Endothelial cell of umbilical vein (primary cell): Measurements from ENCODE around the gene C11orf71. TPM values are rescaled to one million over a fixed set of nuclear protein-coding genes. Genes with fewer than 3 reads are reported as not detected.

ENCODE experiments used
- BruUV-seq: library from RNA; stranded (reverse); fragments of 400-500 nt; replicated peaks from 2 replicates; lab custom pipeline; 2021; lab: Mats Ljungman, UMichigan
- CTCF ChIA-PET: fragments of 300-600, 350-600 bp; sonication (Branson Sonifier 250); formaldehyde crosslinking; loops from one replicate; lab custom pipeline; 2021; ENCODE audit warnings: antibody characterized with exemption, inconsistent platforms; lab: Charles Lee
- POLR2A ChIA-PET: fragments of 300-600, 350-600 bp; sonication (Branson Sonifier 250); formaldehyde crosslinking; loops from one replicate; lab custom pipeline; 2021; ENCODE audit warnings: antibody characterized with exemption, inconsistent platforms; lab: Charles Lee
- DNase-seq: peaks from one replicate; pipeline ENCODE4 v3.0.0-alpha.2; 2011; ENCODE audit warnings: low read depth, low spot score
- FAIRE-seq: peaks from 2 replicates; lab custom pipeline; 2011; peaks lifted over from hg19 to GRCh38; lab: Jason Lieb, UNC
- H2AFZ ChIP-seq: 2 replicates; pipeline ENCODE4 v1.6.0; 2012; ENCODE audit warnings: low read depth, low read length, control low read depth, inconsistent platforms
- H3K27ac ChIP-seq: 2 replicates; pipeline ENCODE4 v1.5.1; 2011; ENCODE audit warnings: low read depth, mild to moderate bottlenecking, control low read depth, low read length, moderate library complexity; ENCODE audit not compliant: insufficient read depth
- H3K27me3 ChIP-seq, 2 experiments: 2 replicates each; pipeline versions ENCODE4 v1.6.0 to v1.6.1; 2011; ENCODE audit warnings: low read length in 2 of 2, mixed read lengths in 1 of 2; ENCODE audit not compliant: control insufficient read depth in 2 of 2, insufficient read depth in 2 of 2
- H3K36me3 ChIP-seq, 2 experiments: 2 replicates in 1 of 2; 3 replicates in 1 of 2; pipeline ENCODE4 v1.5.1; 2011; ENCODE audit warnings: low read length in 2 of 2, mild to moderate bottlenecking in 1 of 2, moderate library complexity in 1 of 2; ENCODE audit not compliant: control insufficient read depth in 2 of 2, insufficient read depth in 2 of 2; ENCODE audit errors: extremely low read depth in 1 of 2
- H3K4me1 ChIP-seq: 3 replicates; pipeline ENCODE4 v1.5.1; 2011; ENCODE audit warnings: mild to moderate bottlenecking, low read length; ENCODE audit not compliant: control insufficient read depth, insufficient read depth; ENCODE audit errors: extremely low read depth
- H3K4me2 ChIP-seq: 2 replicates; pipeline ENCODE4 v1.6.1; 2011; ENCODE audit warnings: low read length, control low read depth, mixed read lengths; ENCODE audit not compliant: insufficient read depth
- H3K4me3 ChIP-seq, 3 experiments: fragments of 200-600 bp in 1 of 3; sonication (generic), shearing (Covaris generic) in 1 of 3; replicated peaks in 1 of 3; 2 replicates each; pipeline ENCODE4 v1.5.1; 2011 to 2016; ENCODE audit warnings: control low read depth in 3 of 3, low read length in 3 of 3, mild to moderate bottlenecking in 2 of 3, inconsistent platforms in 1 of 3, low read depth in 1 of 3, moderate library complexity in 1 of 3; ENCODE audit not compliant: insufficient read depth in 1 of 3
- H3K79me2 ChIP-seq: 2 replicates; pipeline ENCODE4 v1.6.0; 2012; ENCODE audit warnings: low read length, inconsistent platforms; ENCODE audit not compliant: control insufficient read depth, insufficient read depth
- H3K9ac ChIP-seq: replicated peaks from 2 replicates; pipeline ENCODE3; 2011; ENCODE audit warnings: low read length, control low read depth; ENCODE audit not compliant: insufficient read depth; ENCODE audit errors: extremely low read depth
- H3K9me1 ChIP-seq: replicated peaks from 3 replicates; pipeline ENCODE4 v1.6.0; 2011; ENCODE audit warnings: mild to moderate bottlenecking, low read length; ENCODE audit not compliant: control insufficient read depth, insufficient read depth; ENCODE audit errors: extremely low read depth
- H3K9me3 ChIP-seq: replicated peaks from 2 replicates; pipeline ENCODE4 v1.5.1; 2012; ENCODE audit warnings: low read length, inconsistent platforms; ENCODE audit not compliant: control insufficient read depth, insufficient read depth
- H4K20me1 ChIP-seq: replicated peaks from 2 replicates; pipeline ENCODE3; 2011; ENCODE audit warnings: mild to moderate bottlenecking, low read length; ENCODE audit not compliant: control insufficient read depth, insufficient read depth; ENCODE audit errors: extremely low read depth
- EZH2 ChIP-seq: IDR thresholded peaks from 2 replicates; pipeline ENCODE4 v1.6.1; 2012; ENCODE audit warnings: borderline replicate concordance, low read depth, mild to moderate bottlenecking, moderate library complexity, low read length, inconsistent platforms; ENCODE audit not compliant: severe bottlenecking
- FOS ChIP-seq: IDR thresholded peaks from 2 replicates; pipeline ENCODE4 v1.6.1; 2011; ENCODE audit warnings: mild to moderate bottlenecking, low read length, moderate library complexity, borderline replicate concordance; ENCODE audit not compliant: insufficient read depth
- GATA2 ChIP-seq: IDR thresholded peaks from 2 replicates; pipeline ENCODE4 v1.7.0; 2011; ENCODE audit warnings: low read depth, mild to moderate bottlenecking, moderate library complexity, mixed read lengths, low read length; ENCODE audit not compliant: insufficient read length, insufficient read depth
- JUN ChIP-seq: IDR thresholded peaks from 2 replicates; pipeline ENCODE4 v1.6.1; 2011; ENCODE audit warnings: borderline replicate concordance, low read depth; ENCODE audit not compliant: insufficient read length, insufficient read depth
- MYC ChIP-seq: IDR thresholded peaks from one replicate; pipeline ENCODE4 v1.6.1; 2011; ENCODE audit warnings: mild to moderate bottlenecking, low read depth, low read length
- POLR2A ChIP-seq: IDR thresholded peaks from 2 replicates; pipeline ENCODE4 v1.6.1; 2012; ENCODE audit warnings: low read depth, mild to moderate bottlenecking, control low read depth, low read length
- POLR2AphosphoS5 ChIP-seq: IDR thresholded peaks from 2 replicates; pipeline ENCODE4 v1.6.1; 2012; ENCODE audit warnings: low read depth, mild to moderate bottlenecking, control low read depth, low read length, moderate library complexity; ENCODE audit not compliant: insufficient read depth
- dilution Hi-C: fragments of 300-500 bp; cut with MboI; formaldehyde crosslinking; loops from one replicate; pipeline ENCODE4 v1.15.0; 2019; ENCODE audit warnings: low sequenced_read_pairs; ENCODE audit not compliant: extremely low pct_ligation_motif_present
- intact Hi-C: fragments of 100-400 bp; cut with micrococcal nuclease; formaldehyde crosslinking; loops from one replicate; pipeline ENCODE4 v1.10.0; 2022
- polyA plus RNA-seq, 4 experiments: library from polyadenylated mRNA; depleted of rRNA in 3 of 4; stranded (reverse) in 3 of 4; unstranded in 1 of 4; fragments of >200 nt; gene quantifications; 2 replicates each; pipeline versions ENCODE4 v1.2.1 to v1.2.3, GENCODE V29; 2011 to 2012; ENCODE audit warnings: missing spikeins in 1 of 4
- total RNA-seq: library from RNA; stranded (reverse); gene quantifications from 2 replicates; pipeline ENCODE4 v1.2.3, GENCODE V29; 2021
- TF ChIP-seq, protein P1 (sequence below), 2 donors: IDR thresholded peaks; 1 replicate in 1 of 2; 2 replicates in 1 of 2; pipeline ENCODE4 v1.5.1; 2011; ENCODE audit warnings: low read length in 2 of 2, mild to moderate bottlenecking in 2 of 2, moderate library complexity in 2 of 2, control low read depth in 1 of 2, inconsistent platforms in 1 of 2, low read depth in 1 of 2; ENCODE audit not compliant: insufficient read depth in 1 of 2; ENCODE audit errors: extremely low read depth in 1 of 2
- TF ChIP-seq, protein P2 (sequence below): IDR thresholded peaks from 2 replicates; pipeline ENCODE4 v1.6.1; 2011; ENCODE audit not compliant: insufficient read depth, insufficient read length

Gene C11orf71
- total and polyA plus RNA-seq, 2 donors (not counting 3 experiments of a cell fraction or from before 2014, with no cell fraction given), result 4.0 to 6.9 TPM

DNA sequence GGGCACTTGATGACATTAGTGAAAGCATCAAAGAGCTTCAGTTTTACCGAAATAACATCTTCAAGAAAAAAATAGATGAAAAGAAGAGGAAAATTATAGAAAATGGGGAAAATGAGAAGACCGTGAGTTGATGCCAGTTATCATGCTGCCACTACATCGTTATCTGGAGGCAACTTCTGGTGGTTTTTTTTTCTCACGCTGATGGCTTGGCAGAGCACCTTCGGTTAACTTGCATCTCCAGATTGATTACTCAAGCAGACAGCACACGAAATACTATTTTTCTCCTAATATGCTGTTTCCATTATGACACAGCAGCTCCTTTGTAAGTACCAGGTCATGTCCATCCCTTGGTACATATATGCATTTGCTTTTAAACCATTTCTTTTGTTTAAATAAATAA is 49.5 kb upstream of the C11orf71 start:
- Histone ChIP-seq H3K79me2 (peaks cover 30% of the 10 kb centered on the region), H3K4me1 (no peaks in the 10 kb centered on the region), H2AFZ (no peak overlapping the region), H3K9ac (no peak overlapping the region), H3K36me3 (peaks cover 12 to 22% of the 10 kb centered on the region in 2 experiments), H3K27me3 (no peaks in the 10 kb centered on the region), H3K9me3 (no peaks in the 10 kb centered on the region), H3K4me3 (no peak overlapping the region), H3K4me2 (no peak overlapping the region), H4K20me1 (no peaks in the 10 kb centered on the region), H3K27ac (no peak overlapping the region), H3K9me1 (no peaks in the 10 kb centered on the region)
- peak; percentile 8 for DNase-seq
- no TSS peak for BruUV-seq
- intact Hi-C loops (no loop called here), dilution Hi-C loops (no loop called here)
- CTCF ChIA-PET, result interaction anchor here (0.8 to 1.3 kb wide), 3 partner anchors 9 to 109 kb away, joined by 3 to 4 read pairs (median 3); no protein-coding TSS in a partner anchor
- no peak for FAIRE-seq
- TF ChIP-seq FOS (no peak), POLR2AphosphoS5 (no peak), EZH2 (no peak)
- POLR2A ChIA-PET, result no interaction called here

DNA sequence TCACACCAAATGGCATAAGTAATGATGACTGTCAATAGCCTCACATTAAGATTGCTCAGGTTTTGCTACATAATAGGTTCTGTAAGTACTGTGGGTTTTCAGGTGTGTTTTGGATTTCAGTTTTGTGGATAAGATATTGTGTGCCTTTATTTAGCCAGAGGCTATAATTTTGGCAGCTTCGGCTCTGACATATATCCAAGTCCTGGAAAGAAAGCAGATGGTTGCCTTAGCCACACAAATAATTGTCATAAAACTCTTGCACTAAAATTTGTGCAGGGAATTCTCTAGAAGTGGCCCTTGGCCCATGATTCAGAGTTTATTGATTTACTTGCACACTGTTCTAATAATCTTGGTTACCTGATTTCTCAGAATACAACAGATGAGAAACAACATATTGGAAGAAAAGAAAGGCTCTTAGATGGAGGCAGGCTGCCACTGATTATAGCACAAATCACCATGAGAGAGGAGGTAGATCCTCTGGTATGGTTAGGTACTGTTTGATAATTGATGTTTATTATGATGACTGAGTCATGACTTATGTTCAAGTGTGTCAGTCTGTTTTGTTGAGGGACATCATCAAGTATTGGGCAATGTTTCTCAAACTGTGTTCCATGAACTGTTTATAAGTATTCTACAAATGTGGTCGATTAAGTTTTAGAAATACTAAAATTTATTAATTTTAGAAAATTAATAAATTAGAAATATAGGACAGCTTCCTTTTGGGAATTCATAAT is 48.6 kb upstream of the C11orf71 start:
- H4K20me1 ChIP-seq, result no peaks in the 10 kb centered on the region
- no peak overlapping the region for H3K9ac ChIP-seq
- no peak overlapping the region for H2AFZ ChIP-seq
- no peak overlapping the region for H3K4me3 ChIP-seq
- peaks cover 40% of the 10 kb centered on the region for H3K79me2 ChIP-seq
- H3K27me3 ChIP-seq, result no peaks in the 10 kb centered on the region
- no peaks in the 10 kb centered on the region for H3K9me1 ChIP-seq
- dilution Hi-C loops, result no loop called here
- H3K9me3 ChIP-seq, result no peaks in the 10 kb centered on the region
- TF ChIP-seq, protein P1, sequence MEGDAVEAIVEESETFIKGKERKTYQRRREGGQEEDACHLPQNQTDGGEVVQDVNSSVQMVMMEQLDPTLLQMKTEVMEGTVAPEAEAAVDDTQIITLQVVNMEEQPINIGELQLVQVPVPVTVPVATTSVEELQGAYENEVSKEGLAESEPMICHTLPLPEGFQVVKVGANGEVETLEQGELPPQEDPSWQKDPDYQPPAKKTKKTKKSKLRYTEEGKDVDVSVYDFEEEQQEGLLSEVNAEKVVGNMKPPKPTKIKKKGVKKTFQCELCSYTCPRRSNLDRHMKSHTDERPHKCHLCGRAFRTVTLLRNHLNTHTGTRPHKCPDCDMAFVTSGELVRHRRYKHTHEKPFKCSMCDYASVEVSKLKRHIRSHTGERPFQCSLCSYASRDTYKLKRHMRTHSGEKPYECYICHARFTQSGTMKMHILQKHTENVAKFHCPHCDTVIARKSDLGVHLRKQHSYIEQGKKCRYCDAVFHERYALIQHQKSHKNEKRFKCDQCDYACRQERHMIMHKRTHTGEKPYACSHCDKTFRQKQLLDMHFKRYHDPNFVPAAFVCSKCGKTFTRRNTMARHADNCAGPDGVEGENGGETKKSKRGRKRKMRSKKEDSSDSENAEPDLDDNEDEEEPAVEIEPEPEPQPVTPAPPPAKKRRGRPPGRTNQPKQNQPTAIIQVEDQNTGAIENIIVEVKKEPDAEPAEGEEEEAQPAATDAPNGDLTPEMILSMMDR (IDR thresholded peaks at IDR 0.05; ENCODE audit: extremely low read depth in 1 of 2, insufficient read depth in 1 of 2, low read depth in 1 of 2, low read length in 2 of 2), result no peak
- TF ChIP-seq EZH2, result no peak
- TF ChIP-seq, protein P2, sequence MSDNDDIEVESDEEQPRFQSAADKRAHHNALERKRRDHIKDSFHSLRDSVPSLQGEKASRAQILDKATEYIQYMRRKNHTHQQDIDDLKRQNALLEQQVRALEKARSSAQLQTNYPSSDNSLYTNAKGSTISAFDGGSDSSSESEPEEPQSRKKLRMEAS, result no peak
- no peak for TF ChIP-seq FOS
- no peak for TF ChIP-seq GATA2
- TF ChIP-seq POLR2AphosphoS5, result no peak
- TF ChIP-seq POLR2A, result no peak
- TF ChIP-seq JUN, result no peak
- no peak for TF ChIP-seq MYC
- ChIA-PET CTCF (interaction anchor here (1.3 to 1.5 kb wide), 2 partner anchors 8 to 108 kb away, joined by 3 to 4 read pairs; no protein-coding TSS in a partner anchor), POLR2A (no interaction called here)
- DNase-seq (no peak), FAIRE-seq (no peak)
- no peak overlapping the region for H3K4me2 ChIP-seq
- H3K36me3 ChIP-seq, result peaks cover 12 to 25% of the 10 kb centered on the region in 2 experiments
- intact Hi-C loops, result no loop called here
- H3K4me1 ChIP-seq, result no peaks in the 10 kb centered on the region
- no peak overlapping the region for H3K27ac ChIP-seq
- BruUV-seq, result no TSS peak
